Thoracic aorta (tissue), 2 donors: Measurements from ENCODE around the gene EXPH5. TPM values are rescaled to one million over a fixed set of nuclear protein-coding genes. Genes with fewer than 3 reads are reported as not detected.

ENCODE experiments used
- ATAC-seq: fragments of 150-250 bp; one replicate; pipeline ENCODE4 v1.8.0; 2017; ENCODE audit warnings: low read depth; ENCODE audit not compliant: insufficient number of reproducible peaks, low FRiP score
- DNase-seq: peaks from one replicate; pipeline ENCODE4 v3.0.0-alpha.2; 2020; ENCODE audit warnings: low spot score
- H3K27ac ChIP-seq, 2 donors: fragments of 200-600 bp; sonication (generic); 1 replicate in 1 of 2; 2 replicates in 1 of 2; pipeline ENCODE4 v1.5.1; 2016; ENCODE audit warnings: mild to moderate bottlenecking in 2 of 2, moderate library complexity in 2 of 2
- H3K27me3 ChIP-seq: fragments of 200-600 bp; sonication (generic); replicated peaks from 2 replicates; pipeline ENCODE4 v1.6.0; 2016; ENCODE audit warnings: mild to moderate bottlenecking; ENCODE audit not compliant: insufficient read depth
- H3K36me3 ChIP-seq: fragments of 200-600 bp; sonication (generic); one replicate; pipeline ENCODE4 v1.5.1; 2016
- H3K4me1 ChIP-seq, 2 donors: fragments of 200-600 bp; sonication (generic); 1 replicate in 1 of 2; 2 replicates in 1 of 2; pipeline versions ENCODE4 v1.5.1 to v1.6.0; 2016; ENCODE audit warnings: low read depth in 2 of 2, mild to moderate bottlenecking in 1 of 2; ENCODE audit not compliant: control insufficient read depth in 1 of 2
- H3K4me3 ChIP-seq: fragments of 200-600 bp; sonication (generic); 2 replicates; pipeline ENCODE4 v1.5.1; 2016; ENCODE audit warnings: mild to moderate bottlenecking
- H3K9me3 ChIP-seq: fragments of 200-600 bp; sonication (generic); 2 replicates; pipeline ENCODE4 v1.5.1; 2016
- CTCF ChIP-seq: fragments of 200-600 bp; sonication (generic); IDR thresholded peaks from one replicate; pipeline ENCODE4 v1.5.1; 2019; ENCODE audit warnings: antibody characterized with exemption
- total RNA-seq, 2 donors: library from RNA; depleted of rRNA; stranded (reverse); fragments of >200 nt; gene quantifications; one replicate each; pipeline versions ENCODE4 v1.1.0 to v1.2.3, GENCODE V29; 2016

EXPH5 gene
- total RNA-seq, 2 donors from 2014 or later = 1.9 to 3.2 TPM

GRCh38 chr11:108624196-108624925, 30.8 kb upstream of the EXPH5 start:
- Histone ChIP-seq H3K27me3 (no peaks in the 10 kb centered on the region), H3K36me3 (no peaks in the 10 kb centered on the region), H3K27ac (no peak overlapping the region), H3K9me3 (no peaks in the 10 kb centered on the region), H3K4me1 (no peaks in the 10 kb centered on the region), H3K4me3 (no peak overlapping the region)
- DNase-seq = no peak
- ATAC-seq = no peak
- TF ChIP-seq CTCF = no peak

- H3K4me3 ChIP-seq = no peak overlapping the region
- no peaks in the 10 kb centered on the region for H3K36me3 ChIP-seq
- no peak for ATAC-seq
- H3K9me3 ChIP-seq = no peaks in the 10 kb centered on the region
- no peak overlapping the region for H3K27ac ChIP-seq
- H3K27me3 ChIP-seq = no peaks in the 10 kb centered on the region
- no peak for DNase-seq
- no peak for TF ChIP-seq CTCF
- no peaks in the 10 kb centered on the region for H3K4me1 ChIP-seq
Measured at GRCh38 chr11:108622341-108622740, 28.8 kb upstream of the EXPH5 start.

- DNase-seq = no peak
- Histone ChIP-seq H3K36me3 (no peaks in the 10 kb centered on the region), H3K27me3 (no peaks in the 10 kb centered on the region), H3K4me3 (no peak overlapping the region), H3K4me1 (no peaks in the 10 kb centered on the region), H3K9me3 (no peaks in the 10 kb centered on the region), H3K27ac (no peak overlapping the region)
- no peak for ATAC-seq
- TF ChIP-seq CTCF = no peak
Measured at GRCh38 chr11:108620958-108621772, 27.6 kb upstream of the EXPH5 start.

- Histone ChIP-seq H3K27ac (no peak overlapping the region), H3K4me1 (no peaks in the 10 kb centered on the region), H3K36me3 (no peaks in the 10 kb centered on the region), H3K4me3 (no peak overlapping the region), H3K9me3 (no peaks in the 10 kb centered on the region), H3K27me3 (no peaks in the 10 kb centered on the region)
- ATAC-seq = no peak
- DNase-seq = no peak
- TF ChIP-seq CTCF = no peak
Measured at GRCh38 chr11:108618529-108618928, 25.0 kb upstream of the EXPH5 start.

- Histone ChIP-seq H3K27ac (no peak overlapping the region), H3K27me3 (no peaks in the 10 kb centered on the region), H3K4me1 (no peaks in the 10 kb centered on the region), H3K4me3 (no peak overlapping the region), H3K36me3 (no peaks in the 10 kb centered on the region), H3K9me3 (no peaks in the 10 kb centered on the region)
- TF ChIP-seq CTCF = no peak
- ATAC-seq = no peak
- DNase-seq = no peak
Measured at GRCh38 chr11:108617055-108617454, 23.5 kb upstream of the EXPH5 start.
